SK-N-SH treated with all-trans-retinoic acid at 6 μM for 48 hours (cell line): Measurements from ENCODE around the gene ZNF385B.

Experiments
- ATAC-seq: fragments of 200-7000 bp; cut with Tn5 transposase; 3 replicates; pipeline ENCODE4 v1.9.1; 2020; ENCODE audit warnings: mild to moderate bottlenecking, moderate library complexity
- ARNTL ChIP-seq: fragments of 450-650 bp; formaldehyde crosslinking; IDR thresholded peaks from 2 replicates; pipeline ENCODE4 v1.5.0; 2020; ENCODE audit warnings: low read depth, mild to moderate bottlenecking, moderate library complexity, borderline replicate concordance
- BACH2 ChIP-seq: fragments of 250-450 bp; sonication (Bioruptor Pico); IDR thresholded peaks from 2 replicates; pipeline ENCODE4 v1.9.0; 2021; ENCODE audit warnings: mild to moderate bottlenecking, borderline replicate concordance
- CREB5 ChIP-seq: fragments of 250-450 bp; sonication (Bioruptor Pico); IDR thresholded peaks from 2 replicates; pipeline ENCODE4 v1.5.1; 2020; ENCODE audit warnings: low read depth, mild to moderate bottlenecking, moderate library complexity
- CSDC2 ChIP-seq: fragments of 250-450 bp; sonication (Bioruptor Pico); IDR thresholded peaks from 2 replicates; pipeline ENCODE4 v1.5.0; 2020; ENCODE audit warnings: mild to moderate bottlenecking, moderate library complexity
- ESRRG ChIP-seq: fragments of 250-450 bp; sonication (Bioruptor Pico); IDR thresholded peaks from 2 replicates; pipeline ENCODE4 v1.6.1; 2021; ENCODE audit warnings: mild to moderate bottlenecking
- GLIS3 ChIP-seq: fragments of 250-450 bp; sonication (Bioruptor Pico); IDR thresholded peaks from 2 replicates; pipeline ENCODE4 v1.5.0; 2020; ENCODE audit warnings: mild to moderate bottlenecking, moderate library complexity
- ISL1 ChIP-seq: fragments of 250-450 bp; sonication (Bioruptor Pico); IDR thresholded peaks from 2 replicates; pipeline ENCODE4 v2.1.2; 2022; ENCODE audit warnings: mild to moderate bottlenecking, moderate library complexity
- PATZ1 ChIP-seq: fragments of 250-450 bp; sonication (Bioruptor Pico); IDR thresholded peaks from 2 replicates; pipeline ENCODE4 v1.8.0; 2020; ENCODE audit warnings: mild to moderate bottlenecking, moderate library complexity, borderline replicate concordance
- PPARA ChIP-seq: fragments of 250-450 bp; sonication (Bioruptor Pico); IDR thresholded peaks from 2 replicates; pipeline ENCODE4 v1.5.0; 2020; ENCODE audit warnings: mild to moderate bottlenecking, borderline replicate concordance
- RARB ChIP-seq: fragments of 250-450 bp; sonication (Bioruptor Pico); IDR thresholded peaks from 2 replicates; pipeline ENCODE4 v1.8.0; 2021; ENCODE audit warnings: mild to moderate bottlenecking, moderate library complexity
- SNAI2 ChIP-seq: fragments of 250-450 bp; sonication (Bioruptor Pico); IDR thresholded peaks from 2 replicates; pipeline ENCODE4 v1.5.0; 2020; ENCODE audit warnings: mild to moderate bottlenecking, moderate library complexity
- TCF4 ChIP-seq: fragments of 250-450 bp; sonication (Bioruptor Pico); IDR thresholded peaks from 2 replicates; pipeline ENCODE4 v1.8.0; 2021; ENCODE audit warnings: mild to moderate bottlenecking, moderate library complexity, borderline replicate concordance
- TOX ChIP-seq: fragments of 250-450 bp; sonication (Bioruptor Pico); IDR thresholded peaks from 2 replicates; pipeline ENCODE4 v1.8.0; 2021; ENCODE audit warnings: mild to moderate bottlenecking, moderate library complexity, borderline replicate concordance
- ZFP30 ChIP-seq: fragments of 450-650 bp; formaldehyde crosslinking; IDR thresholded peaks from 2 replicates; pipeline ENCODE4 v1.5.0; 2022; ENCODE audit warnings: mild to moderate bottlenecking, moderate library complexity
- ZNF565 ChIP-seq: fragments of 450-650 bp; formaldehyde crosslinking; conservative IDR thresholded peaks from 2 replicates; pipeline ENCODE4 v1.5.0; 2020; ENCODE audit warnings: low read depth, mild to moderate bottlenecking, moderate library complexity
- ZNF70 ChIP-seq: fragments of 450-650 bp; formaldehyde crosslinking; IDR thresholded peaks from 2 replicates; pipeline ENCODE4 v1.5.0; 2020; ENCODE audit warnings: mild to moderate bottlenecking, moderate library complexity
- ZNF8 ChIP-seq: fragments of 450-650 bp; formaldehyde crosslinking; IDR thresholded peaks from 2 replicates; pipeline ENCODE4 v1.5.0; 2020; ENCODE audit warnings: mild to moderate bottlenecking, moderate library complexity
- TF ChIP-seq, protein P1 (sequence below): fragments of 250-450 bp; sonication (Bioruptor Pico); IDR thresholded peaks from 2 replicates; pipeline ENCODE4 v1.5.0; 2020; ENCODE audit warnings: mild to moderate bottlenecking, moderate library complexity
- TF ChIP-seq, protein P2 (sequence below): fragments of 250-450 bp; sonication (Bioruptor Pico); IDR thresholded peaks from 2 replicates; pipeline ENCODE4 v1.8.0; 2021; ENCODE audit warnings: low read depth, mild to moderate bottlenecking, moderate library complexity, borderline replicate concordance
- TF ChIP-seq, protein P3 (sequence below): fragments of 250-450 bp; sonication (Bioruptor Pico); IDR thresholded peaks from 2 replicates; pipeline ENCODE4 v1.5.1; 2021; ENCODE audit warnings: mild to moderate bottlenecking, moderate library complexity

Gene ZNF385B

GRCh38 chr2:179572544-179572943 is 288.9 kb downstream of the ZNF385B start (continued):
- TF ChIP-seq ZFP30, result no peak

DNA sequence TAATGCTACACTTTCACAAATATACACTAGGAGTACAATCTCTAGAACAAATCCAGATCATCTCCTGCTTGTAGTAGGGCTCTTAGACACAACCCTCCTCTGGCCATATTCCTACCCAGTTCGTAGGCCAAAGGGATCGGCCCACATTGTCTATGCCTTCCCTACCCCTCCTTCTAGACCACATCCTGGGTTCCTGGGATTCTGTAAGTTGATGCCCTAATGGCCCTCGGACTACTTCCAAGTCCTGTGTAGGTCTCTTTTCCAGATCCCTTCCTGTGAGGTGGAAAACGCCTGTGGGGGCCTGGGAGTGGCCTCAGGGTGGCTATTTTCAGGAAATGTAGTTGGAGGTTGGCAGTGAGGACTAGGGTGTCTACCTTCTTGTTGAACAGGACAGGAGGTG is 289.7 kb downstream of the ZNF385B start:
- TF ChIP-seq GLIS3 (CRISPR knock-in tag), result no peak
- TF ChIP-seq, protein P1, sequence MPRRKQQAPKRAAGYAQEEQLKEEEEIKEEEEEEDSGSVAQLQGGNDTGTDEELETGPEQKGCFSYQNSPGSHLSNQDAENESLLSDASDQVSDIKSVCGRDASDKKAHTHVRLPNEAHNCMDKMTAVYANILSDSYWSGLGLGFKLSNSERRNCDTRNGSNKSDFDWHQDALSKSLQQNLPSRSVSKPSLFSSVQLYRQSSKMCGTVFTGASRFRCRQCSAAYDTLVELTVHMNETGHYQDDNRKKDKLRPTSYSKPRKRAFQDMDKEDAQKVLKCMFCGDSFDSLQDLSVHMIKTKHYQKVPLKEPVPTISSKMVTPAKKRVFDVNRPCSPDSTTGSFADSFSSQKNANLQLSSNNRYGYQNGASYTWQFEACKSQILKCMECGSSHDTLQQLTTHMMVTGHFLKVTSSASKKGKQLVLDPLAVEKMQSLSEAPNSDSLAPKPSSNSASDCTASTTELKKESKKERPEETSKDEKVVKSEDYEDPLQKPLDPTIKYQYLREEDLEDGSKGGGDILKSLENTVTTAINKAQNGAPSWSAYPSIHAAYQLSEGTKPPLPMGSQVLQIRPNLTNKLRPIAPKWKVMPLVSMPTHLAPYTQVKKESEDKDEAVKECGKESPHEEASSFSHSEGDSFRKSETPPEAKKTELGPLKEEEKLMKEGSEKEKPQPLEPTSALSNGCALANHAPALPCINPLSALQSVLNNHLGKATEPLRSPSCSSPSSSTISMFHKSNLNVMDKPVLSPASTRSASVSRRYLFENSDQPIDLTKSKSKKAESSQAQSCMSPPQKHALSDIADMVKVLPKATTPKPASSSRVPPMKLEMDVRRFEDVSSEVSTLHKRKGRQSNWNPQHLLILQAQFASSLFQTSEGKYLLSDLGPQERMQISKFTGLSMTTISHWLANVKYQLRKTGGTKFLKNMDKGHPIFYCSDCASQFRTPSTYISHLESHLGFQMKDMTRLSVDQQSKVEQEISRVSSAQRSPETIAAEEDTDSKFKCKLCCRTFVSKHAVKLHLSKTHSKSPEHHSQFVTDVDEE (CRISPR knock-in tag), result no peak
- TF ChIP-seq, all 23 proteins: peak for 0
- ATAC-seq, result no peak

DNA sequence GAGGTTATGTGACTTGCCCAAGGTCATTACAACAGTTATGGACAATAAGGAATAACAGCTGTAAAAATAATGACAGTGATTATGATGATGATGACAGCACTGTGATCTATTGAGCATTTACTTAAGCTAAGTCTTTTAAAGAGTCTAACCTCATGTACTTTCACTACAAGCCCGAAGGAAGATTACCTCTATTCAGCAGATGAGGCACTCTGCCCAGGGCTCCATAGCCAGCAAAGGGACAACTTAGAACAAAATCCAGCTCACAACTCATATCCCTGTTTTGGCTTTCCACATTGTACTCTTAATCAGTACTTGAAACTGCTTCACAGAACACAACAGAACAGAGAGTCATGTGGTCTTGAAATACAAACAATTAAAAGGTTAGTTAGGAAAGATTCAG is 290.2 kb downstream of the ZNF385B start:
- no peak for ATAC-seq
- TF ChIP-seq CSDC2 (CRISPR knock-in tag) (no peak), TOX (CRISPR knock-in tag) (no peak), ISL1 (CRISPR knock-in tag) (no peak), TCF4 (no peak), BACH2 (CRISPR knock-in tag) (no peak), ZNF70 (CRISPR knock-in tag) (no peak), PPARA (no peak), ZNF565 (CRISPR knock-in tag) (no peak), CREB5 (CRISPR knock-in tag) (no peak), SNAI2 (CRISPR knock-in tag) (no peak), ESRRG (no peak), ZFP30 (no peak), ZNF8 (CRISPR knock-in tag) (no peak), RARB (CRISPR knock-in tag) (no peak)
- TF ChIP-seq, protein P2, sequence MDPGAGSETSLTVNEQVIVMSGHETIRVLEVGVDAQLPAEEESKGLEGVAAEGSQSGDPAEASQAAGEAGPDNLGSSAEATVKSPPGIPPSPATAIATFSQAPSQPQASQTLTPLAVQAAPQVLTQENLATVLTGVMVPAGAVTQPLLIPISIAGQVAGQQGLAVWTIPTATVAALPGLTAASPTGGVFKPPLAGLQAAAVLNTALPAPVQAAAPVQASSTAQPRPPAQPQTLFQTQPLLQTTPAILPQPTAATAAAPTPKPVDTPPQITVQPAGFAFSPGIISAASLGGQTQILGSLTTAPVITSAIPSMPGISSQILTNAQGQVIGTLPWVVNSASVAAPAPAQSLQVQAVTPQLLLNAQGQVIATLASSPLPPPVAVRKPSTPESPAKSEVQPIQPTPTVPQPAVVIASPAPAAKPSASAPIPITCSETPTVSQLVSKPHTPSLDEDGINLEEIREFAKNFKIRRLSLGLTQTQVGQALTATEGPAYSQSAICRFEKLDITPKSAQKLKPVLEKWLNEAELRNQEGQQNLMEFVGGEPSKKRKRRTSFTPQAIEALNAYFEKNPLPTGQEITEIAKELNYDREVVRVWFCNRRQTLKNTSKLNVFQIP, result no peak
- TF ChIP-seq, protein P1 (CRISPR knock-in tag), result no peak

DNA sequence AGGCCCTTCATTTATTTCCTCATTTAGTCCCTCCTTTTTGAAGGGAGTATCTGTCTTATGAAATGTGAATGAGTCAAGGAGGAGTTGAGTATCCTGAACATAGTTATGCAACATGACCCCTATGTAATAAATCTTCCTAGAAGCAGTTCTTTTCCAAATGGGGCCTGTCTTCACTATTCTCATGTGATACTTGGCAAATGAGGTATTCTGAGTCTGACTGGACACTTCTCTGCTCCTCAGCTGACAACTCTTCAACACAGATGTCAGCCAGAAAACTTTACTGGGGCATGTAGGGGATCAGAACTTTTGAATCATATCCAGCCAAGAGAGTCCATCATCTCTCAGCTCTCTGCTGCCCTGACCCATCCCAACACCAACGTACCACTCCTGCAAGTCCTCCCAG is 291.6 kb downstream of the ZNF385B start:
- peak; percentile 40 for ATAC-seq
- TF ChIP-seq, protein P1 (CRISPR knock-in tag), result no peak
- TF ChIP-seq BACH2 (CRISPR knock-in tag) (no peak), ZNF70 (CRISPR knock-in tag) (no peak), PATZ1 (CRISPR knock-in tag) (no peak), TCF4 (no peak), SNAI2 (CRISPR knock-in tag) (no peak), ISL1 (CRISPR knock-in tag) (no peak), ARNTL (CRISPR knock-in tag) (no peak)
- TF ChIP-seq, protein P2, result no peak
- TF ChIP-seq, protein P3, sequence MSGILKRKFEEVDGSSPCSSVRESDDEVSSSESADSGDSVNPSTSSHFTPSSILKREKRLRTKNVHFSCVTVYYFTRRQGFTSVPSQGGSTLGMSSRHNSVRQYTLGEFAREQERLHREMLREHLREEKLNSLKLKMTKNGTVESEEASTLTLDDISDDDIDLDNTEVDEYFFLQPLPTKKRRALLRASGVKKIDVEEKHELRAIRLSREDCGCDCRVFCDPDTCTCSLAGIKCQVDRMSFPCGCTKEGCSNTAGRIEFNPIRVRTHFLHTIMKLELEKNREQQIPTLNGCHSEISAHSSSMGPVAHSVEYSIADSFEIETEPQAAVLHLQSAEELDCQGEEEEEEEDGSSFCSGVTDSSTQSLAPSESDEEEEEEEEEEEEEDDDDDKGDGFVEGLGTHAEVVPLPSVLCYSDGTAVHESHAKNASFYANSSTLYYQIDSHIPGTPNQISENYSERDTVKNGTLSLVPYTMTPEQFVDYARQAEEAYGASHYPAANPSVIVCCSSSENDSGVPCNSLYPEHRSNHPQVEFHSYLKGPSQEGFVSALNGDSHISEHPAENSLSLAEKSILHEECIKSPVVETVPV (CRISPR knock-in tag), result no peak
